Neural cell (in vitro differentiated cells): ENCODE data around the gene SHISAL1. TPM values are rescaled to one million over a fixed set of nuclear protein-coding genes. Genes with fewer than 3 reads are reported as not detected.

Experiments
- H2AFZ ChIP-seq: fragments of 200-600, 300-800 bp; sonication (generic), shearing (Covaris generic); 2 replicates; pipeline ENCODE4 v1.6.0; 2014; ENCODE audit warnings: low read depth, mild to moderate bottlenecking, antibody characterized with exemption, low read length, moderate library complexity
- H3F3A ChIP-seq: fragments of 200-600 bp; shearing (Covaris generic); 2 replicates; pipeline ENCODE4 v1.6.1; 2016; ENCODE audit warnings: mild to moderate bottlenecking, moderate library complexity, mixed read lengths, antibody characterized with exemption, low read length; ENCODE audit not compliant: insufficient read depth, poor library complexity, severe bottlenecking
- H3K27ac ChIP-seq: fragments of 200-600, 300-800 bp; sonication (generic), shearing (Covaris generic); 2 replicates; pipeline ENCODE4 v1.5.1; 2014; ENCODE audit warnings: mild to moderate bottlenecking, low read length, moderate library complexity
- H3K27me3 ChIP-seq: fragments of 300-800, 200-600 bp; sonication (generic), shearing (Covaris generic); 2 replicates; pipeline ENCODE4 v1.6.0; 2014; ENCODE audit warnings: mild to moderate bottlenecking, low read depth, low read length, moderate library complexity; ENCODE audit not compliant: insufficient read depth
- H3K36me3 ChIP-seq: fragments of 300-800, 200-600 bp; sonication (generic), shearing (Covaris generic); 2 replicates; pipeline ENCODE4 v1.5.1; 2014; ENCODE audit warnings: mild to moderate bottlenecking, antibody characterized with exemption, low read length, moderate library complexity; ENCODE audit not compliant: insufficient read depth
- H3K4me2 ChIP-seq: fragments of 300-800, 200-600 bp; sonication (generic), shearing (Covaris generic); 2 replicates; pipeline ENCODE4 v1.6.0; 2014; ENCODE audit warnings: mild to moderate bottlenecking, low read length
- H3K4me3 ChIP-seq: fragments of 300-800, 200-600 bp; sonication (generic), shearing (Covaris generic); 2 replicates; pipeline ENCODE4 v1.5.1; 2014; ENCODE audit warnings: mild to moderate bottlenecking, low read length, moderate library complexity
- H3K79me2 ChIP-seq: fragments of 200-600 bp; shearing (Covaris generic); replicated peaks from 2 replicates; pipeline ENCODE4 v1.6.0; 2014; ENCODE audit warnings: mild to moderate bottlenecking, low read length, moderate library complexity; ENCODE audit not compliant: insufficient read depth
- H3K9ac ChIP-seq: fragments of 300-800, 200-600 bp; sonication (generic), shearing (Covaris generic); 2 replicates; pipeline ENCODE4 v1.6.1; 2016; ENCODE audit warnings: mild to moderate bottlenecking, low read length, mixed read lengths
- H3K9me2 ChIP-seq: fragments of 200-600 bp; shearing (Covaris generic); 2 replicates; pipeline ENCODE4 v1.6.1; 2016; ENCODE audit warnings: mild to moderate bottlenecking, low read length, mixed read lengths; ENCODE audit not compliant: insufficient read depth
- H3K9me3 ChIP-seq: fragments of 200-600, 300-800 bp; sonication (generic), shearing (Covaris generic); 2 replicates; pipeline ENCODE4 v1.6.1; 2016; ENCODE audit warnings: mild to moderate bottlenecking, mixed run types, low read length, moderate library complexity, mixed read lengths
- H4K20me1 ChIP-seq: fragments of 200-600 bp; shearing (Covaris generic); 2 replicates; pipeline ENCODE4 v1.6.1; 2016; ENCODE audit warnings: mild to moderate bottlenecking, mixed run types; ENCODE audit not compliant: insufficient read depth
- CTCF ChIP-seq: fragments of 450-650 bp; IDR thresholded peaks from 2 replicates; pipeline ENCODE4 v1.5.1; 2014; ENCODE audit warnings: antibody characterized with exemption, mild to moderate bottlenecking, moderate library complexity; ENCODE audit not compliant: poor library complexity, severe bottlenecking
- EP300 ChIP-seq: fragments of 450-650 bp; conservative IDR thresholded peaks from 2 replicates; pipeline ENCODE4 v1.6.1; 2014; ENCODE audit warnings: antibody characterized with exemption, mild to moderate bottlenecking, moderate library complexity; ENCODE audit not compliant: poor library complexity, severe bottlenecking
- EZH2 ChIP-seq: fragments of 200-600, 300-800 bp; shearing (Covaris generic), sonication (generic); IDR thresholded peaks from 2 replicates; pipeline ENCODE4 v1.6.1; 2014; ENCODE audit warnings: antibody characterized with exemption, low read length, borderline replicate concordance, mild to moderate bottlenecking; ENCODE audit not compliant: insufficient read depth, poor library complexity, severe bottlenecking
- MXI1 ChIP-seq: fragments of 450-650 bp; conservative IDR thresholded peaks from 2 replicates; pipeline ENCODE4 v1.6.1; 2014; ENCODE audit warnings: antibody characterized with exemption, mild to moderate bottlenecking; ENCODE audit not compliant: poor library complexity, severe bottlenecking
- POLR2AphosphoS5 ChIP-seq: IDR thresholded peaks from 2 replicates; pipeline ENCODE4 v1.6.1; 2012
- RAD21 ChIP-seq: fragments of 450-650 bp; conservative IDR thresholded peaks from 2 replicates; pipeline ENCODE4 v1.6.1; 2014; ENCODE audit warnings: antibody characterized with exemption, mild to moderate bottlenecking, moderate library complexity
- REST ChIP-seq: IDR thresholded peaks from 2 replicates; pipeline ENCODE4 v1.6.1; 2012; ENCODE audit warnings: borderline replicate concordance
- SMC3 ChIP-seq: fragments of 450-650 bp; conservative IDR thresholded peaks from 2 replicates; pipeline ENCODE4 v1.6.1; 2014; ENCODE audit warnings: antibody characterized with exemption, mild to moderate bottlenecking, moderate library complexity; ENCODE audit not compliant: poor library complexity
- TAF1 ChIP-seq: IDR thresholded peaks from 2 replicates; pipeline ENCODE4 v1.6.1; 2012; ENCODE audit warnings: low read depth
- polyA plus RNA-seq: library from polyadenylated mRNA; depleted of rRNA; stranded (reverse); fragments of >200 nt; gene quantifications from 2 replicates; pipeline ENCODE4 v1.2.3, GENCODE V29; 2014

Gene SHISAL1
- polyA plus RNA-seq, 1 donor from 2014 or later = 15.4 TPM

- Histone ChIP-seq H3K9me2 (no peaks in the 10 kb centered on the region), H3K27ac (no peak overlapping the region), H3K4me3 (no peak overlapping the region), H3K4me2 (no peak overlapping the region), H3K79me2 (no peaks in the 10 kb centered on the region), H3K27me3 (no peaks in the 10 kb centered on the region), H3K36me3 (no peaks in the 10 kb centered on the region), H2AFZ (no peak overlapping the region), H3K9ac (no peak overlapping the region), H3F3A (no peaks in the 10 kb centered on the region), H3K9me3 (no peaks in the 10 kb centered on the region), H4K20me1 (no peaks in the 10 kb centered on the region)
- TF ChIP-seq CTCF (no peak), REST (no peak), TAF1 (no peak), EP300 (no peak), RAD21 (no peak), POLR2AphosphoS5 (no peak), EZH2 (no peak), SMC3 (no peak), MXI1 (no peak)
Measured at GRCh38 chr22:44342347-44342956, 29.7 kb upstream of the SHISAL1 start.

GRCh38 chr22:44341431-44342346 is 28.9 kb upstream of the SHISAL1 start:
- TF ChIP-seq CTCF (no peak), POLR2AphosphoS5 (no peak)
- Histone ChIP-seq H2AFZ (no peak overlapping the region), H3K9ac (no peak overlapping the region), H3K27me3 (no peaks in the 10 kb centered on the region), H4K20me1 (no peaks in the 10 kb centered on the region), H3K4me3 (no peak overlapping the region), H3K4me2 (no peak overlapping the region), H3K27ac (no peak overlapping the region), H3K9me2 (no peaks in the 10 kb centered on the region), H3F3A (no peaks in the 10 kb centered on the region), H3K9me3 (no peaks in the 10 kb centered on the region), H3K79me2 (no peaks in the 10 kb centered on the region), H3K36me3 (no peaks in the 10 kb centered on the region)
